SH-SY5Y (cell line): Measurements from ENCODE around the gene NEMP2.

ENCODE experiments used
- GATA2 ChIP-seq: IDR thresholded peaks from 2 replicates; pipeline ENCODE4 v1.6.1; 2011; ENCODE audit warnings: mild to moderate bottlenecking, low read depth, low read length
- GATA3 ChIP-seq: IDR thresholded peaks from 2 replicates; pipeline ENCODE4 v1.6.1; 2011; ENCODE audit warnings: low read depth, mild to moderate bottlenecking, low read length, moderate library complexity

GRCh38 chr2:190564838-190565237 is 30.3 kb upstream of the NEMP2 start:
- TF ChIP-seq GATA2 (no peak), GATA3 (no peak)
